GM19467 (cell line): ENCODE measurements around the gene HCFC2.
"Not testable (repeated sequence)": the region's sequence is repeated elsewhere in the genome, so short reads cannot be mapped to it uniquely, and the experiment has no call there.

Experiments used
- ATAC-seq: cut with Tn5 transposase; IDR thresholded peaks from one replicate; pipeline ENCODE4 v1.9.1; 2021; ENCODE audit warnings: mild to moderate bottlenecking, moderate library complexity; ENCODE audit not compliant: unreplicated experiment

HCFC2 gene

GRCh38 chr12:104114834-104115586 lies 50.7 kb downstream of the HCFC2 start:
- not testable (repeated sequence) for ATAC-seq

- ATAC-seq = no peak
These were observed 51.2 kb downstream of the HCFC2 start for GRCh38 chr12:104115587-104115975.

GRCh38 chr12:104121001-104121400 lies 56.7 kb downstream of the HCFC2 start:
- ATAC-seq = no peak

- ATAC-seq = no peak
These were observed 58.0 kb downstream of the HCFC2 start for GRCh38 chr12:104122298-104122697.

GRCh38 chr12:104126548-104126947 lies 62.2 kb downstream of the HCFC2 start:
- no peak for ATAC-seq

- ATAC-seq = no peak
These were observed 66.4 kb downstream of the HCFC2 start for GRCh38 chr12:104130760-104131159.

- no peak for ATAC-seq
These were observed 67.3 kb downstream of the HCFC2 start for GRCh38 chr12:104131609-104132008.

GRCh38 chr12:104132351-104132956 lies 68.1 kb downstream of the HCFC2 start:
- no peak for ATAC-seq

GRCh38 chr12:104133321-104133720 lies 69.0 kb downstream of the HCFC2 start:
- no peak for ATAC-seq

- ATAC-seq = no peak
These were observed 69.5 kb downstream of the HCFC2 start for GRCh38 chr12:104133866-104134265.

GRCh38 chr12:104134882-104135281 lies 70.6 kb downstream of the HCFC2 start:
- ATAC-seq = no peak

- ATAC-seq = no peak
These were observed 72.2 kb downstream of the HCFC2 start for GRCh38 chr12:104136577-104136976.

- peak; percentile 30 for ATAC-seq
These were observed 72.9 kb downstream of the HCFC2 start for GRCh38 chr12:104137001-104137901.

GRCh38 chr12:104137902-104138796 lies 73.8 kb downstream of the HCFC2 start, which contains the start of gene NFYB:
Gene NFYB (minus strand): TSS chr12:104138210. CDS start chr12:104135453, 2,757 bp downstream.
- ATAC-seq = peak; percentile 88

- no peak for ATAC-seq
These were observed 74.4 kb downstream of the HCFC2 start for GRCh38 chr12:104138797-104139152.

GRCh38 chr12:104142543-104142942 lies 78.2 kb downstream of the HCFC2 start:
- no peak for ATAC-seq

- ATAC-seq = no peak
These were observed 78.7 kb downstream of the HCFC2 start for GRCh38 chr12:104143002-104143401.

GRCh38 chr12:104143918-104144317 lies 79.6 kb downstream of the HCFC2 start:
- no peak for ATAC-seq

- no peak for ATAC-seq
These were observed 83.0 kb downstream of the HCFC2 start for GRCh38 chr12:104147346-104147745.

GRCh38 chr12:104150416-104150815 lies 86.1 kb downstream of the HCFC2 start:
- no peak for ATAC-seq
